Loucy (cell line): Measurements from ENCODE around the gene COMMD1.

Experiments
- CTCF ChIP-seq: fragments of 200-600 bp; sonication (generic); conservative IDR thresholded peaks from 2 replicates; pipeline ENCODE4 v1.5.1; 2014; ENCODE audit warnings: mild to moderate bottlenecking, antibody characterized with exemption, low read length
- EZH2phosphoT487 ChIP-seq: fragments of 200-600 bp; IDR thresholded peaks from 2 replicates; pipeline ENCODE4 v1.6.1; 2018; ENCODE audit warnings: antibody characterized with exemption, mild to moderate bottlenecking, moderate library complexity, borderline replicate concordance

GRCh38 chr2:62101886-62102285 lies 196.4 kb downstream of the COMMD1 start:
- no peak for TF ChIP-seq CTCF
- TF ChIP-seq EZH2phosphoT487 = no peak
